ENCODE data around the gene NQO1.

GRCh38 chr16:69712914-69713581 lies 13.3 kb downstream of the NQO1 start:
- TF ChIP-seq, protein P1, sequence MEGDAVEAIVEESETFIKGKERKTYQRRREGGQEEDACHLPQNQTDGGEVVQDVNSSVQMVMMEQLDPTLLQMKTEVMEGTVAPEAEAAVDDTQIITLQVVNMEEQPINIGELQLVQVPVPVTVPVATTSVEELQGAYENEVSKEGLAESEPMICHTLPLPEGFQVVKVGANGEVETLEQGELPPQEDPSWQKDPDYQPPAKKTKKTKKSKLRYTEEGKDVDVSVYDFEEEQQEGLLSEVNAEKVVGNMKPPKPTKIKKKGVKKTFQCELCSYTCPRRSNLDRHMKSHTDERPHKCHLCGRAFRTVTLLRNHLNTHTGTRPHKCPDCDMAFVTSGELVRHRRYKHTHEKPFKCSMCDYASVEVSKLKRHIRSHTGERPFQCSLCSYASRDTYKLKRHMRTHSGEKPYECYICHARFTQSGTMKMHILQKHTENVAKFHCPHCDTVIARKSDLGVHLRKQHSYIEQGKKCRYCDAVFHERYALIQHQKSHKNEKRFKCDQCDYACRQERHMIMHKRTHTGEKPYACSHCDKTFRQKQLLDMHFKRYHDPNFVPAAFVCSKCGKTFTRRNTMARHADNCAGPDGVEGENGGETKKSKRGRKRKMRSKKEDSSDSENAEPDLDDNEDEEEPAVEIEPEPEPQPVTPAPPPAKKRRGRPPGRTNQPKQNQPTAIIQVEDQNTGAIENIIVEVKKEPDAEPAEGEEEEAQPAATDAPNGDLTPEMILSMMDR (IDR thresholded peaks at IDR 0.05; ENCODE audit: insufficient read depth, low read length, poor library complexity, severe bottlenecking) = no peak
- TF ChIP-seq EZH2phosphoT487 (conservative IDR thresholded peaks at IDR 0.05; ENCODE audit: low read length) = no peak
